Hematopoietic multipotent progenitor cell (in vitro differentiated cells): ENCODE data around the gene ZNF536. TPM values are rescaled to one million over a fixed set of nuclear protein-coding genes. Genes with fewer than 3 reads are reported as not detected.
"Not testable (repeated sequence)": the region's sequence is repeated elsewhere in the genome, so short reads cannot be mapped to it uniquely, and the experiment has no call there.

ENCODE experiments used
- DNase-seq, 3 donors: peaks; one replicate each; pipeline ENCODE4 v3.0.0-alpha.2; 2011 to 2015; ENCODE audit warnings: low read depth in 2 of 3, low spot score in 2 of 3
- total RNA-seq: library from RNA; depleted of rRNA; stranded (reverse); fragments of >200 nt; gene quantifications from one replicate; pipeline ENCODE4 v1.2.3, GENCODE V29; 2012

The ZNF536 gene
- total RNA-seq, 1 donor: under 0.01 TPM

GRCh38 chr19:30386551-30387143 is 14.5 kb downstream of the ZNF536 start:
- no peak for DNase-seq

- no peak for DNase-seq
These were observed 15.3 kb downstream of the ZNF536 start for GRCh38 chr19:30387311-30388115.

- no peak for DNase-seq
These were observed 16.1 kb downstream of the ZNF536 start for GRCh38 chr19:30388327-30388726.

GRCh38 chr19:30388819-30389218 is 16.6 kb downstream of the ZNF536 start:
- DNase-seq: no peak

- DNase-seq: no peak
These were observed 18.3 kb downstream of the ZNF536 start for GRCh38 chr19:30390356-30390988.

- DNase-seq: no peak
These were observed 18.9 kb downstream of the ZNF536 start for GRCh38 chr19:30391052-30391451.

GRCh38 chr19:30391554-30392551 is 19.7 kb downstream of the ZNF536 start:
- DNase-seq: no peak

- peak in 2 of 3 donors; percentile 27 to 52 for DNase-seq
These were observed 20.9 kb downstream of the ZNF536 start for GRCh38 chr19:30393046-30393445.

GRCh38 chr19:30393729-30394480 is 21.7 kb downstream of the ZNF536 start:
- DNase-seq: no peak

- no peak for DNase-seq
These were observed 22.4 kb downstream of the ZNF536 start for GRCh38 chr19:30394481-30395151.

GRCh38 chr19:30395283-30395682 is 23.1 kb downstream of the ZNF536 start:
- DNase-seq: no peak

GRCh38 chr19:30398539-30398938 is 26.4 kb downstream of the ZNF536 start:
- not testable (repeated sequence) for DNase-seq

GRCh38 chr19:30401956-30402355 is 29.8 kb downstream of the ZNF536 start:
- DNase-seq: no peak

GRCh38 chr19:30402436-30403202 is 30.4 kb downstream of the ZNF536 start:
- no peak for DNase-seq

- DNase-seq: no peak
These were observed 31.2 kb downstream of the ZNF536 start for GRCh38 chr19:30403203-30403985.

GRCh38 chr19:30406220-30407067 is 34.3 kb downstream of the ZNF536 start:
- DNase-seq: peak in 2 of 3 donors; percentile 35 to 57
